Body of pancreas (tissue), 4 donors: ENCODE data around the gene TNFRSF25.

Experiments
- CTCF ChIP-seq, 7 experiments: fragments of 450-650 bp in 4 of 7; fragments of 200-600 bp in 3 of 7; sonication (generic) in 3 of 7; IDR thresholded peaks; one replicate each; pipeline ENCODE4 v1.5.1; 2016 to 2019; ENCODE audit warnings: antibody characterized with exemption in 7 of 7
- POLR2A ChIP-seq, 3 donors: fragments of 450-650 bp; IDR thresholded peaks; one replicate each; pipeline ENCODE4 v1.6.1; 2016; ENCODE audit warnings: antibody characterized with exemption in 3 of 3, mild to moderate bottlenecking in 2 of 3

GRCh38 chr1:6497215-6497866 lies 31.4 kb upstream of the TNFRSF25 start:
- TF ChIP-seq CTCF (IDR thresholded peaks at IDR 0.05) (no peak), POLR2A (IDR thresholded peaks at IDR 0.05) (no peak)
